Effector CD8-positive, alpha-beta T cell (primary cell): Measurements from ENCODE around the gene NPR1.
"Not testable (repeated sequence)": the region's sequence is repeated elsewhere in the genome, so short reads cannot be mapped to it uniquely, and the experiment has no call there.

Source experiments
- DNase-seq: peaks from one replicate; lab custom pipeline; 2025; lab: John Stamatoyannopoulos, UW

The NPR1 gene

DNA sequence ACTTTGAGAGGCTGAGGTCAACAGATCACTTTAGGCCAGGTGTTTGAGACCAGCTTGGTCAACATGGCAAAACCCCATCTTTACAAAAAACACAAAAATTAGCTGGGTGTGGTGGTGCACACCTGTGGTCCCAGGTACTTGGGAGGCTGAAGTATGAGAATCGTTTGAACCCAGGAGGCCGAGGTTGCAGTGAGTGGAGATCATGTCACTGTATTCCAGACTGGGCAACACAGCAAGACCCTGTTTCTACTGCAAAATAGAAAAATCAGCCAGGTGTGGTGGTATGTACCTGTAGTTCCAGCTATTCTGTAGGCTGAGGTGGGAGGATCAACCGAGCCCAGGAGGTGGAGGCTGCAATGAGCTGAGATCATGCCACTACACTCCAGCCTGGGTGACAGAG lies 45.2 kb downstream of the NPR1 start:
- DNase-seq = no peak

DNA sequence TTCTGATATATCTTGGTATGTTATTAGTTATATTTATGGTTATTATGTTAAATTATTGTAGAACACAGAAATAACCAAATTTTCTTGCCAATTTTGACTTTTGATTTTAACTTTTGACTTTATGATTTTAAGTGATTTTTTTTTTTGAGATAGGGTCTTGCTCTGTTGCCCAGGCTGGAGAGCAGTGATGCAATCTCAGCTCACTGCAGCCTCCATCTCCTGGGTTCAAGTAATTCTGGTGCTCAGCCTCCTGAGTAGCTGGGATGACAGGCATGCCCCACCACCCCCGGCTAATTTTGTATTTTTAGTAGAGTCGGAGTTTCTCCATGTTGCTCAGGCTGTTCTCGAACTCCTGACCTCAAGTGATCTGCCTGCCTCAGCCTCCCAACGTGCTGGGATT lies 46.1 kb downstream of the NPR1 start:
- not testable (repeated sequence) for DNase-seq

DNA sequence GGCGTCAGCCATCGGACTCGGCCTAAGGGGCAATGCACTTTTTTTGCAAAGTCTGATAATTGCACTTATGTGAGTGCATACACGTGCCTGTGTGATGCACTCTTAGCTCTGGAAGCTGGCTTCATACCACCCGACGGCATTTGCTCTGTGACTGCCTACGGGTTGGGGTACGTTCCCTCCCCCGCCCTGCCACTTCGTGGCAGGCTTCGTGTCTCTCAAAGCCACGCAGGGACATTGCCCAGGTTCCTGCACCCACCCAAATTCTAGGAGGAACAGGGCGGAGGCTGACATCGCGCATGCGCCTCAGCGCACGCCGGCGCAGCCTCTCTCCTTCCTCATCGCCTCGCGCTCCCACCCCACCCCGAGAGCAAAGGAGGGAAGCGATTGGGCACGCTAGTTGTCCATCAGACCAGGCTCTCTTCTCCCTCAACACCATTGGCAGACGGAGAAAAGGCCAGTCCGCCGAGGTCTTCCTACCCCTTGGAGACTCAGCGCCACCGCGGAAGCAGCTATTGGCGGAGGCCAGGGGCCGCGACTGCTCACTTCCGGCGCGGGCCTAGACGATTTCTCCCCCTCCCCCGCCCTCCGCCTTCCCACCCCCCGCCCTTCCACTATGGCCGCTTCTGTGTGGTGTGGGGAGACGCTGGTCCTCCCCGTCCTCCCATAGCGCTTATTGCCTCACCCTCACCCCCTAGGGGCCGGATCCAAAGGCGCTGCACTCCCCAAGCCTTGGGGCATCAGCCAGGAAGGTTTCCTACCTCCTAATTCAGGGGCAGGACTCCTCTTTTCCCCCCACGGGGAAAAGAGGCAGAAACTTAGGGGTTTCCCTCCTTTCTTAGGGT lies 49.2 kb downstream of the NPR1 start, which contains the start of gene INTS3:
Gene INTS3 (plus strand): TSS at position 588 of the 842 bp plus-strand sequence. CDS start 585 bp downstream, outside the sequence.
- DNase-seq = peak; percentile 99

DNA sequence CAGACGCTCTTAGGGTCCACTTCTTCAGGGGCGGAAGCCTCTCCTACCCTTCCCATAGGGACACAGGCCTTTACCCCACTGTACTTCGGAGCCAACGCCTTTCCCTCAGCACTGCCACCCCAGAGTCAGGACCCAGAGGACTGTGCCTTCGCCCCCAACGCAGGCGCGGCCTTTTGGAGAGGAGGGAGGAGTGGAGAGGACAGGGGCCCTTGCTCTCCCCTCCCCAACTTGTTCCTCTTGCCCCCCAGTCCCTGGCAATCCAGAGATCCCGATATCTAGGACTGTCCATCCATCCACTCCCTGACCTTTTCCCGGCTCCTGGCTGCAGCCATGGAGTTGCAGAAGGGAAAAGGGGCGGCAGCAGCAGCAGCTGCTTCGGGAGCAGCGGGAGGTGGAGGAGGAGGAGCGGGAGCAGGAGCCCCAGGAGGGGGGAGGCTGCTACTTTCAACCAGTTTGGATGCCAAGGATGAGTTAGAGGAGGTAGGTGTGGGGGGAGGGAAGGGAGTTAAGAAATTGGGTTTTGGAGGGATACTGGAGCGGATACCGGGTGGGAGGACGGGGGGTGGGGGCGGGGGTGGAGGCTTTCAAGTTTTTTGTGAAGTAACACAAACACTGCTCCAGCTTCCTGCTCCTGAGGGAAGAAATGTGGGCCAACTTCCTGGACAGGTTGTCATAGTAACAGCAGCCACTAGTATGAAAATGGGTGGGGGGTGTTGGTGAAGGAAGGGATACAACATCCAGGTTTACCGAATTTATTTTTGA lies 50.0 kb downstream of the NPR1 start:
- peak; percentile 30 for DNase-seq

DNA sequence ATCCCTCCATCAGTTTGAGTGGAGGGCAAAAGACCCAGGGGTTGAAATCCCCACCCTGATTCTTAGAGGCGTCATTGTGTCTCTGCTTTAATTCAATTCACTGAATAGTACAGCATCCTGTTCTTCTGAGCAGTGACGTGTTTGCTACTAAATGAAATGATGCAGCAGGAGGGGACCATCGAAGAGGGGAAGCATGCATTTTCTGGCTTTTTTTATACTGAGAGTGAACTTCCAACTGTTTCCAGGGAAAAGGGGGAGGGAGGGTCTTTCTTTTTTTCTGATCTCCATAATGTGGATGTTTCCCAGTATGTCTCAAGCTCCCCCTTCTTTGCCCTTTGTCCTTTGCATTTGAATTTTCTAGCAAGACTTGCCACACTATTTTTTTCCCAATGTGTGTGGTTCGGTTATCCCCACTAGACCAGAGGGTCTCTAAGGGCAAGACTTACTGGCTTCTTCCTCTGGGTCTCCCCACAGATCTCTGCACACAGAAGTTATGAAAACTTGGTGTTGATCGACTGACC lies 52.0 kb downstream of the NPR1 start:
- no peak for DNase-seq

DNA sequence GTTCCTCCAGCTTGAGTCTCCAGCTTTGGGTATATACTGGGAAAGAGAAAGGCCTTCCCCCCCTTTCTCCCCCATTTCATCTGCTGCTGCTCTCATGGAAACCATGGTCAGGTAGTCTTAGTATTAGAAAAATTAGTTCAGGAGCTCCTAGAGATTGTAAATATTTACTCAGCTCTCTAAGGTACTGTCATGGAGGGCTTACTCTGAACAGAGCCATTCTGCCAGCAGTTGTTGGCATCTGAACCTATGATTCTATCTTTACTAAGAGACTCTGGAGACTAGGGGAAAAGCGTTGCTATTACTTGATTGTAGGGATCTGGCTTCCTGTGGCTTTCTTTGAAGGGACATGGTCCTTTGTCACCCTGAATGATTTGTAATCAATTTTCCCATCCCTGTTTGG lies 55.5 kb downstream of the NPR1 start:
- DNase-seq = no peak

DNA sequence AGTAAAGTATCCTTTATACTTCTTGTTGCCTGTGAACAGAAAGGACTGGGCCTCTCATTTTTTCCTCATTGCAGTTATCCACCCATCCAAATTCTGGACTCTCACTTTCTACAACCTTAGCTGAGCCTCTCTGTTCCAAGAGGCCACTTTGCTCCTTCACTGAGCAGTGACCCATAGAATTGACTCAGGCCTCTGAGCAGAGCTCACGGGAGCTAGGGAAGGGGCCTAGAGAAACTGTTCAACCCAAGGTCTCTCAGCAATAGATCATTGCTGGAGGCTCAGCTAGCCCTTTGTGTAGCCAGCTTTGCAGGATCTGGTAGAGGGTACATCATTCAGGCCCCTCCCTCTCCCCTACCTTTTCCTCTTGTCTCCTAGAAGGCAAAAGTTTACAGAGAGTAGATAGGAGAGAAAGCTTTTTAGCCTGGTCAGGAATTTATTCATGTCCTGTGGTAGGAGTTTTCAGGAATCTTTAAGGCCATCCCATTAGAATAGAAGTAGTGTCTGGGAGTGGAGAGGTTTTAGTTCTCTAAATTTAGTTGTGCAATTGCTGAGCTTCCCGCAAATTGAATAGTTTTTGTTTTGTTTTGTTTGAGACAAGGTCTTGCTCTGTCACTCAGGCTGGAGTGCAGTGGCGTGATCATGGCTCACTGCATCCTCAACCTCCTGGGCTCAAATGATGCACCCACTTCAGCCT lies 56.1 kb downstream of the NPR1 start:
- no peak for DNase-seq

DNA sequence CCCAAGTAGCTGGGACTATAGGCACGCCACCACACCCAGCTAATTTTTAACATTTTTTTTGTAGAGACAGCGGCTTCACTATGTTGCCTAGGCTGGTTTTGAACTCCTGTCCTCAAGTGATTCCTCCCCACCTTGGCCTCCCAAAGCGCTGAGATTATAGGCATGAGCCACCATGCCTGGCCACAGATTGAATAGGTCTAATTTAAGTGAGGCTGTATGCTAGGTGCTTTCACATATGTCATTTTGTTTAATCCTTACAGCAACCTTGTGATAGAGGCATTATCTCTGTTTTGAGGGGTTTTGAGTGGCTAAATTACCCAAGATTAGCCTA lies 56.6 kb downstream of the NPR1 start:
- DNase-seq = no peak

DNA sequence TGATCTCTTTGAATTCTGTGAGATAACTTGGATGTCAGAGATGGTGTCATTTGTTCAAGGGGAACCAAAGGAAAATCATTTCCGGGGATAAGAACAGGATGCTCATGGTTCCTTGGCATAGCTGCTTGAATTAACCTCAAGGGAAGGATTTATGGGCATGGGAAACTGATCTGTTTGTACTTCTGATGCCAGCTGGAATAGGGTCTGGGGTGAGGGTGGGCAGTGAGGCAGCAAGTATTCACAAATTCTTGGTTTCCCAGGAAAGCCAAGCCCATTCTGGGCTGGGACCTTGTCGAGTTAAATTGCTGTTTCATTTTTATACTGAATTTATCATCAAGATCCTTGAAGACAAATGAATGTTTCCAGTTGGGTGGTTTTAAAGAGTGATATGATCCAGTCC lies 63.5 kb downstream of the NPR1 start:
- DNase-seq = no peak

DNA sequence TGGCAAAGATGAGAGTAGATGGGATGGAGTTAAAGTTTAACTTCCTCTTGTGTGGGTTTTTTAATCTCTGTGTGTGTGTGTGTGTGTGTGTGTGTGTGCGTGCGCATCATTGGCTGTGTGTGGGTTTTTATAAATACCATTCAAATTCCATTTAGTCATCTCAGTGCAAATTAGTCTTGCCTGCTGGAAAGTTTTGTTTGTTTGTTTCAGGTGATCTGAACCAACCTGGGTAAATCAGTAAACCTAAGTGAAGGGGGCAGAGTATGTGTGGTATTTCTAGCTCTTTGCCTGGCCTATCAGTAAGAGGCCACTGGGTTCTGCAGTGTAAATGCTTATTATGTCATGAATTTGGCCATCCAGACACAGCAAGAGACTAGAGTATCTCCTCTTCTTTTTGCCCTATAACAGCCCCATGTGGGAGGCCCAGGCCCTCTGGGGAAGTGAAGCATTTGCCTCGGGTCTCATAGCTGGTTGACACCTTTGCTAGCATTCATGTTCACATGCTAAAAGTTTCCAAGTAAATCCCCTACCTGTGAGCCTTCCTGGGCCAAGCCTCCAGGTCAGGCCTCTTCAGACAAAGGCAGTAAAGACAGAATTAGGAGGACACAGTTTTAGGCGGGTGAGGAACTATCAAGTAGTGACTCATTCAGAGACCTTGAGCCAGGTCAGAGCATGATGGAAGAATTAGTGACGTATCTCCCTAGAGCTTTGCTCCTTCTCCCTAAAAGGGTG lies 64.1 kb downstream of the NPR1 start:
- no peak for DNase-seq
